HL-60 (cell line): ENCODE measurements around the gene BRF1.

Experiments used
- DNase-seq, 2 experiments: peaks; one replicate each; pipeline ENCODE4 v3.0.0-alpha.2; 2010 to 2020; ENCODE audit warnings: low read depth in 1 of 2, low spot score in 1 of 2
- H3K27ac ChIP-seq: fragments of 250-450 bp; sonication (Bioruptor Pico); replicated peaks from 2 replicates; pipeline ENCODE4 v1.5.1; 2020; ENCODE audit warnings: mild to moderate bottlenecking, moderate library complexity
- H3K27me3 ChIP-seq: fragments of 250-450 bp; sonication (Bioruptor Pico); 2 replicates; pipeline ENCODE4 v1.5.1; 2021; ENCODE audit warnings: mild to moderate bottlenecking, moderate library complexity; ENCODE audit not compliant: insufficient read depth, poor library complexity, severe bottlenecking
- H3K4me3 ChIP-seq: replicated peaks from 2 replicates; pipeline ENCODE4 v1.5.1; 2011; ENCODE audit warnings: mild to moderate bottlenecking, control low read depth, low read length; ENCODE audit not compliant: insufficient read depth
- GABPA ChIP-seq: IDR thresholded peaks from 2 replicates; pipeline ENCODE4 v1.6.1; 2012; ENCODE audit warnings: low read depth
- POLR2AphosphoS5 ChIP-seq: IDR thresholded peaks from 2 replicates; pipeline ENCODE4 v1.6.1; 2012; ENCODE audit warnings: low read depth
- SPI1 ChIP-seq: IDR thresholded peaks from 2 replicates; pipeline ENCODE4 v1.6.1; 2012; ENCODE audit warnings: low read depth, mild to moderate bottlenecking, borderline replicate concordance
- TF ChIP-seq, protein P1 (sequence below): IDR thresholded peaks from 2 replicates; pipeline ENCODE4 v1.6.1; 2012; ENCODE audit warnings: low read depth; ENCODE audit not compliant: insufficient replicate concordance
- TF ChIP-seq, protein P2 (sequence below): IDR thresholded peaks from one replicate; pipeline ENCODE4 v1.5.1; 2011; ENCODE audit warnings: low read length, control low read depth, inconsistent platforms; ENCODE audit not compliant: insufficient read depth

The BRF1 gene

DNA sequence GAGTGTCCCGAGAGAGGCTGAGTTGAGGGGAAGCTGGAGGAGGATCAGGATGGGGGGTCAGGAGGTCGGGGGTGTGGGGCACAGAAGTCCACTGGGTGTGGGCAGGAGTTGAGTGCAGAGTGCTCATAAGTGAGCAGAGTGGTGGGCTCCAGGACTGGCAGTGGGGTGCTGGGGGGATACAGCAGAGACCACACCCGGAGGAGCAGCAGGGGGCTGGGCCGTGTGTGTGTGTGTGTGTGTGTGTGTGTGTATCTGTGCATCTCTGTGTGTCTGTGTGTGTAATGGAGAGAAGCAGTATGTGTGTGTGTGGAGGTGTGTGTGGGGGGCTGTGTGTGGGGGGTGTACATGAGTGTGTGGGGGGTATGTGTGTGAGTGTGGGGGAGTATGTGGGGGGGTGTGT is 114.8 kb downstream of the BRF1 start:
- no peak for DNase-seq
- Histone ChIP-seq H3K27ac (no peak overlapping the region), H3K27me3 (no peaks in the 10 kb centered on the region), H3K4me3 (no peak overlapping the region)
- TF ChIP-seq, protein P1, sequence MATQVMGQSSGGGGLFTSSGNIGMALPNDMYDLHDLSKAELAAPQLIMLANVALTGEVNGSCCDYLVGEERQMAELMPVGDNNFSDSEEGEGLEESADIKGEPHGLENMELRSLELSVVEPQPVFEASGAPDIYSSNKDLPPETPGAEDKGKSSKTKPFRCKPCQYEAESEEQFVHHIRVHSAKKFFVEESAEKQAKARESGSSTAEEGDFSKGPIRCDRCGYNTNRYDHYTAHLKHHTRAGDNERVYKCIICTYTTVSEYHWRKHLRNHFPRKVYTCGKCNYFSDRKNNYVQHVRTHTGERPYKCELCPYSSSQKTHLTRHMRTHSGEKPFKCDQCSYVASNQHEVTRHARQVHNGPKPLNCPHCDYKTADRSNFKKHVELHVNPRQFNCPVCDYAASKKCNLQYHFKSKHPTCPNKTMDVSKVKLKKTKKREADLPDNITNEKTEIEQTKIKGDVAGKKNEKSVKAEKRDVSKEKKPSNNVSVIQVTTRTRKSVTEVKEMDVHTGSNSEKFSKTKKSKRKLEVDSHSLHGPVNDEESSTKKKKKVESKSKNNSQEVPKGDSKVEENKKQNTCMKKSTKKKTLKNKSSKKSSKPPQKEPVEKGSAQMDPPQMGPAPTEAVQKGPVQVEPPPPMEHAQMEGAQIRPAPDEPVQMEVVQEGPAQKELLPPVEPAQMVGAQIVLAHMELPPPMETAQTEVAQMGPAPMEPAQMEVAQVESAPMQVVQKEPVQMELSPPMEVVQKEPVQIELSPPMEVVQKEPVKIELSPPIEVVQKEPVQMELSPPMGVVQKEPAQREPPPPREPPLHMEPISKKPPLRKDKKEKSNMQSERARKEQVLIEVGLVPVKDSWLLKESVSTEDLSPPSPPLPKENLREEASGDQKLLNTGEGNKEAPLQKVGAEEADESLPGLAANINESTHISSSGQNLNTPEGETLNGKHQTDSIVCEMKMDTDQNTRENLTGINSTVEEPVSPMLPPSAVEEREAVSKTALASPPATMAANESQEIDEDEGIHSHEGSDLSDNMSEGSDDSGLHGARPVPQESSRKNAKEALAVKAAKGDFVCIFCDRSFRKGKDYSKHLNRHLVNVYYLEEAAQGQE = no peak
- TF ChIP-seq SPI1 = no peak
- TF ChIP-seq, protein P2, sequence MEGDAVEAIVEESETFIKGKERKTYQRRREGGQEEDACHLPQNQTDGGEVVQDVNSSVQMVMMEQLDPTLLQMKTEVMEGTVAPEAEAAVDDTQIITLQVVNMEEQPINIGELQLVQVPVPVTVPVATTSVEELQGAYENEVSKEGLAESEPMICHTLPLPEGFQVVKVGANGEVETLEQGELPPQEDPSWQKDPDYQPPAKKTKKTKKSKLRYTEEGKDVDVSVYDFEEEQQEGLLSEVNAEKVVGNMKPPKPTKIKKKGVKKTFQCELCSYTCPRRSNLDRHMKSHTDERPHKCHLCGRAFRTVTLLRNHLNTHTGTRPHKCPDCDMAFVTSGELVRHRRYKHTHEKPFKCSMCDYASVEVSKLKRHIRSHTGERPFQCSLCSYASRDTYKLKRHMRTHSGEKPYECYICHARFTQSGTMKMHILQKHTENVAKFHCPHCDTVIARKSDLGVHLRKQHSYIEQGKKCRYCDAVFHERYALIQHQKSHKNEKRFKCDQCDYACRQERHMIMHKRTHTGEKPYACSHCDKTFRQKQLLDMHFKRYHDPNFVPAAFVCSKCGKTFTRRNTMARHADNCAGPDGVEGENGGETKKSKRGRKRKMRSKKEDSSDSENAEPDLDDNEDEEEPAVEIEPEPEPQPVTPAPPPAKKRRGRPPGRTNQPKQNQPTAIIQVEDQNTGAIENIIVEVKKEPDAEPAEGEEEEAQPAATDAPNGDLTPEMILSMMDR = no peak
- no peak for TF ChIP-seq GABPA
- no peak for TF ChIP-seq POLR2AphosphoS5

DNA sequence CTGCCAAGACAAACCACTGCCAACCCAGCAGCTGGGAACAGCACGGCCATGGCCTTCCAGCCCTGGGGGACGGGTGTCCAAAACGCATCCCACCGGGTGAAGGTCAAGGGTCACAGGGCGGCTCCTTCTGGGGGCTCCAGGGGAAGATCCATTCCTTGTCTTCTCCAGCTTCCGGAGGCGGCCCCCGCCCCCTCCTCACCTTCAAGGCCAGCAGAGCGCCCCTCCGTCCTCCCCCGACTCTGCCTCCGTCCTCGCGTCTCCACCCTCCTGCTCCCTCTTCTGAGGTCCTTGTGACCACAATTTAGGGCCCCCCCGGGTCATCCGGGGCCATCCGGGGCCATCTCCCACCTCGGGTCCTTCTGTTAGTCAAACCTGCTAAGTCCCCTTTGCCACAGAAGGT is 115.8 kb downstream of the BRF1 start:
- Histone ChIP-seq H3K4me3 (no peak overlapping the region), H3K27me3 (no peaks in the 10 kb centered on the region), H3K27ac (no peak overlapping the region)
- DNase-seq = no peak
- TF ChIP-seq, protein P1 = no peak
- no peak for TF ChIP-seq POLR2AphosphoS5
- TF ChIP-seq, protein P2 = no peak
- TF ChIP-seq GABPA = no peak
- TF ChIP-seq SPI1 = no peak

DNA sequence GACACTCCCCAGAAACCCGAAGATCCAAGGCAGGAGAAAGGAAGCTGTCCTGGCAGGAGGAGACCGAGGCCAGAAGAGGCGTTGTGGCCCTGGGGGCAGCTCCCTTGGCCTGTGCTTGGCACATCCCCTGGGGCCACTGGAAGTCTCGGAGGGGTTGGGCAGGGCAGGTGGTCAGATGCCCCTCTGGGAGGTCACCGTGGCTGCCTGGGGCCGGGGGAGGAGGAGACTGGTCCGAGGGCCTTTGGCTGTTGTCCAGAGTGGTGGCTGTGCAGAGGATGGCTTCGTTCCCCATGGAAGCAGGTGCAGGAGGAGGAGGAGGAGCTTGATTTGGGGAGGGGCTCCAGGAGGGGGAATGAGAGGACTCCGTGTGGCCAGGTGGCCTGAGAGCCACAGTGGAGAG is 116.3 kb downstream of the BRF1 start:
- Histone ChIP-seq H3K27ac (no peak overlapping the region), H3K27me3 (no peaks in the 10 kb centered on the region), H3K4me3 (no peak overlapping the region)
- no peak for TF ChIP-seq POLR2AphosphoS5
- no peak for TF ChIP-seq GABPA
- TF ChIP-seq, protein P2 = no peak
- no peak for TF ChIP-seq SPI1
- TF ChIP-seq, protein P1 = no peak
- no peak for DNase-seq
